Measurements from ENCODE around the gene BCAT1.

- TF ChIP-seq, protein P1, sequence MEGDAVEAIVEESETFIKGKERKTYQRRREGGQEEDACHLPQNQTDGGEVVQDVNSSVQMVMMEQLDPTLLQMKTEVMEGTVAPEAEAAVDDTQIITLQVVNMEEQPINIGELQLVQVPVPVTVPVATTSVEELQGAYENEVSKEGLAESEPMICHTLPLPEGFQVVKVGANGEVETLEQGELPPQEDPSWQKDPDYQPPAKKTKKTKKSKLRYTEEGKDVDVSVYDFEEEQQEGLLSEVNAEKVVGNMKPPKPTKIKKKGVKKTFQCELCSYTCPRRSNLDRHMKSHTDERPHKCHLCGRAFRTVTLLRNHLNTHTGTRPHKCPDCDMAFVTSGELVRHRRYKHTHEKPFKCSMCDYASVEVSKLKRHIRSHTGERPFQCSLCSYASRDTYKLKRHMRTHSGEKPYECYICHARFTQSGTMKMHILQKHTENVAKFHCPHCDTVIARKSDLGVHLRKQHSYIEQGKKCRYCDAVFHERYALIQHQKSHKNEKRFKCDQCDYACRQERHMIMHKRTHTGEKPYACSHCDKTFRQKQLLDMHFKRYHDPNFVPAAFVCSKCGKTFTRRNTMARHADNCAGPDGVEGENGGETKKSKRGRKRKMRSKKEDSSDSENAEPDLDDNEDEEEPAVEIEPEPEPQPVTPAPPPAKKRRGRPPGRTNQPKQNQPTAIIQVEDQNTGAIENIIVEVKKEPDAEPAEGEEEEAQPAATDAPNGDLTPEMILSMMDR (conservative IDR thresholded peaks at IDR 0.05; ENCODE audit: low read depth in 2 of 2), result no peak
- TF ChIP-seq, protein P2, sequence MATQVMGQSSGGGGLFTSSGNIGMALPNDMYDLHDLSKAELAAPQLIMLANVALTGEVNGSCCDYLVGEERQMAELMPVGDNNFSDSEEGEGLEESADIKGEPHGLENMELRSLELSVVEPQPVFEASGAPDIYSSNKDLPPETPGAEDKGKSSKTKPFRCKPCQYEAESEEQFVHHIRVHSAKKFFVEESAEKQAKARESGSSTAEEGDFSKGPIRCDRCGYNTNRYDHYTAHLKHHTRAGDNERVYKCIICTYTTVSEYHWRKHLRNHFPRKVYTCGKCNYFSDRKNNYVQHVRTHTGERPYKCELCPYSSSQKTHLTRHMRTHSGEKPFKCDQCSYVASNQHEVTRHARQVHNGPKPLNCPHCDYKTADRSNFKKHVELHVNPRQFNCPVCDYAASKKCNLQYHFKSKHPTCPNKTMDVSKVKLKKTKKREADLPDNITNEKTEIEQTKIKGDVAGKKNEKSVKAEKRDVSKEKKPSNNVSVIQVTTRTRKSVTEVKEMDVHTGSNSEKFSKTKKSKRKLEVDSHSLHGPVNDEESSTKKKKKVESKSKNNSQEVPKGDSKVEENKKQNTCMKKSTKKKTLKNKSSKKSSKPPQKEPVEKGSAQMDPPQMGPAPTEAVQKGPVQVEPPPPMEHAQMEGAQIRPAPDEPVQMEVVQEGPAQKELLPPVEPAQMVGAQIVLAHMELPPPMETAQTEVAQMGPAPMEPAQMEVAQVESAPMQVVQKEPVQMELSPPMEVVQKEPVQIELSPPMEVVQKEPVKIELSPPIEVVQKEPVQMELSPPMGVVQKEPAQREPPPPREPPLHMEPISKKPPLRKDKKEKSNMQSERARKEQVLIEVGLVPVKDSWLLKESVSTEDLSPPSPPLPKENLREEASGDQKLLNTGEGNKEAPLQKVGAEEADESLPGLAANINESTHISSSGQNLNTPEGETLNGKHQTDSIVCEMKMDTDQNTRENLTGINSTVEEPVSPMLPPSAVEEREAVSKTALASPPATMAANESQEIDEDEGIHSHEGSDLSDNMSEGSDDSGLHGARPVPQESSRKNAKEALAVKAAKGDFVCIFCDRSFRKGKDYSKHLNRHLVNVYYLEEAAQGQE (IDR thresholded peaks at IDR 0.05; ENCODE audit: unreplicated experiment), result no peak
- no peak for TF ChIP-seq STAT1 (IDR thresholded peaks at IDR 0.05; ENCODE audit: unreplicated experiment)
Observed at GRCh38 chr12:24921251-24922038, 27.5 kb downstream of the BCAT1 start.
